HepG2 (cell line): ENCODE results near the gene AP2B1. TPM values are rescaled to one million over a fixed set of nuclear protein-coding genes. Genes with fewer than 3 reads are reported as not detected.

Experiments used
- ATAC-seq: fragments of 200-7000 bp; cut with Tn5 transposase; 3 replicates; pipeline ENCODE4 v1.9.1; 2020; ENCODE audit warnings: mild to moderate bottlenecking, moderate library complexity
- BruUV-seq: library from RNA; stranded (reverse); fragments of 400-500 nt; replicated peaks from 2 replicates; lab custom pipeline; 2021; lab: Mats Ljungman, UMichigan
- CTCF ChIA-PET: fragments of 300-600 bp; formaldehyde crosslinking; extraction: SDS; loops from one replicate; lab custom pipeline; 2021; ENCODE audit warnings: low total read pairs, inconsistent platforms, low intra/inter-chr PET ratio; lab: Yijun Ruan, JAX
- POLR2A ChIA-PET: fragments of 350-600 bp; sonication (Branson Sonifier 250); formaldehyde crosslinking; loops from one replicate; lab custom pipeline; 2020; ENCODE audit warnings: antibody characterized with exemption, inconsistent platforms; lab: Yijun Ruan, JAX
- DNase-seq: peaks from one replicate; pipeline ENCODE4 v3.0.0-alpha.2; 2015; ENCODE audit warnings: low spot score
- FAIRE-seq: peaks from 3 replicates; lab custom pipeline; 2011; peaks lifted over from hg19 to GRCh38; lab: Jason Lieb, UNC
- H2AFZ ChIP-seq: one replicate; pipeline ENCODE4 v1.6.1; 2011; ENCODE audit warnings: low read length, inconsistent platforms
- H3K27ac ChIP-seq: fragments of 300-600 bp; 3 replicates; pipeline ENCODE4 v1.8.0; 2011; ENCODE audit warnings: mixed run types, mild to moderate bottlenecking, mixed read lengths, low read length, inconsistent platforms; ENCODE audit not compliant: insufficient read depth; ENCODE audit errors: extremely low read length
- H3K27me3 ChIP-seq, 2 experiments: fragments of 200-600 bp in 1 of 2; 2 replicates in 1 of 2; 3 replicates in 1 of 2; pipeline versions ENCODE4 v1.6.0 to v1.8.0; 2011; ENCODE audit warnings: low read length in 2 of 2, mild to moderate bottlenecking in 2 of 2, moderate library complexity in 2 of 2, inconsistent platforms in 1 of 2; ENCODE audit not compliant: insufficient read depth in 2 of 2, control insufficient read depth in 1 of 2
- H3K36me3 ChIP-seq, 2 experiments: fragments of 200-600 bp in 1 of 2; replicated peaks in 1 of 2; 2 replicates in 1 of 2; 3 replicates in 1 of 2; pipeline versions ENCODE4 v1.5.1 to v1.8.0; 2011; ENCODE audit warnings: low read length in 2 of 2, inconsistent platforms in 1 of 2; ENCODE audit not compliant: insufficient read depth in 2 of 2, control insufficient read depth in 1 of 2
- H3K4me1 ChIP-seq: 2 replicates; pipeline ENCODE4 v1.5.1; 2012; ENCODE audit warnings: low read length, inconsistent platforms; ENCODE audit not compliant: insufficient read depth
- H3K4me2 ChIP-seq: 2 replicates; pipeline ENCODE4 v1.6.0; 2011; ENCODE audit warnings: low read depth, low read length, inconsistent platforms
- H3K4me3 ChIP-seq, 3 experiments: fragments of 200-600 bp in 1 of 3; sonication (generic), shearing (Covaris generic) in 1 of 3; replicated peaks in 1 of 3; 2 replicates each; pipeline ENCODE4 v1.5.1; 2011 to 2016; ENCODE audit warnings: low read length in 3 of 3, inconsistent platforms in 2 of 3, low read depth in 2 of 3, mild to moderate bottlenecking in 2 of 3, control low read depth in 1 of 3, mixed read lengths in 1 of 3; ENCODE audit not compliant: insufficient read depth in 1 of 3
- H3K79me2 ChIP-seq: one replicate; pipeline ENCODE4 v1.6.1; 2011; ENCODE audit warnings: low read length, inconsistent platforms; ENCODE audit not compliant: insufficient read depth
- H3K9ac ChIP-seq: 2 replicates; pipeline ENCODE4 v1.6.0; 2011; ENCODE audit warnings: mild to moderate bottlenecking, low read depth, low read length, inconsistent platforms; ENCODE audit not compliant: insufficient read depth
- H3K9me3 ChIP-seq: 2 replicates; pipeline ENCODE4 v1.5.1; 2012; ENCODE audit warnings: mild to moderate bottlenecking, low read length
- H4K20me1 ChIP-seq: 2 replicates; pipeline ENCODE4 v1.6.0; 2011; ENCODE audit warnings: inconsistent platforms, mild to moderate bottlenecking, low read length, moderate library complexity; ENCODE audit not compliant: insufficient read depth
- HOXA7 ChIP-seq: sonication (generic); formaldehyde crosslinking; IDR thresholded peaks from 2 replicates; pipeline ENCODE4 v1.8.1; 2022; ENCODE audit warnings: mild to moderate bottlenecking, missing genetic modification reagents, moderate library complexity
- IRF9 ChIP-seq: sonication (generic); formaldehyde crosslinking; IDR thresholded peaks from 2 replicates; pipeline ENCODE4 v1.8.0; 2022; ENCODE audit warnings: missing genetic modification reagents, mild to moderate bottlenecking, borderline replicate concordance
- KDM4B ChIP-seq: sonication (generic); formaldehyde crosslinking; IDR thresholded peaks from 2 replicates; pipeline ENCODE4 v1.4.0; 2020; ENCODE audit warnings: missing genetic modification reagents
- MLLT10 ChIP-seq: sonication (generic); formaldehyde crosslinking; IDR thresholded peaks from 2 replicates; pipeline ENCODE4 v1.4.0; 2020; ENCODE audit warnings: missing genetic modification reagents
- NFYB ChIP-seq: sonication (generic); formaldehyde crosslinking; IDR thresholded peaks from 2 replicates; pipeline ENCODE4 v1.4.0; 2020; ENCODE audit warnings: missing genetic modification reagents
- SNRNP70 ChIP-seq: fragments of 200-400 bp; formaldehyde crosslinking; IDR thresholded peaks from 2 replicates; pipeline ENCODE4 v1.6.1; 2017; ENCODE audit warnings: mild to moderate bottlenecking, low read depth, low read length, moderate library complexity
- SOX13 ChIP-seq, 3 experiments: fragments of 450-650 bp in 1 of 3; sonication (generic) in 1 of 3; formaldehyde crosslinking in 1 of 3; IDR thresholded peaks in 2 of 3; conservative IDR thresholded peaks in 1 of 3; 2 replicates each; pipeline versions ENCODE4 v1.5.0 to v1.6.1; 2016 to 2020; ENCODE audit warnings: antibody characterized with exemption in 1 of 3, mild to moderate bottlenecking in 1 of 3, missing compliant biosample characterization in 1 of 3, missing genetic modification reagents in 1 of 3, moderate library complexity in 1 of 3
- SP4 ChIP-seq: sonication (generic); formaldehyde crosslinking; IDR thresholded peaks from 2 replicates; pipeline ENCODE4 v1.8.1; 2023; ENCODE audit warnings: mild to moderate bottlenecking, missing genetic modification reagents
- THYN1 ChIP-seq: sonication (generic); formaldehyde crosslinking; IDR thresholded peaks from 2 replicates; pipeline ENCODE4 v1.8.1; 2023; ENCODE audit warnings: low read depth, mild to moderate bottlenecking, moderate library complexity, missing genetic modification reagents, borderline replicate concordance
- ZEB1 ChIP-seq: IDR thresholded peaks from 2 replicates; pipeline ENCODE4 v1.6.1; 2012; ENCODE audit warnings: mild to moderate bottlenecking, low read depth, inconsistent platforms; ENCODE audit not compliant: insufficient replicate concordance
- ZFP82 ChIP-seq: sonication (generic); formaldehyde crosslinking; IDR thresholded peaks from 2 replicates; pipeline ENCODE4 v1.5.1; 2020; ENCODE audit warnings: mild to moderate bottlenecking, missing genetic modification reagents, borderline replicate concordance
- ZFY ChIP-seq: sonication (generic); formaldehyde crosslinking; IDR thresholded peaks from 2 replicates; pipeline ENCODE4 v1.4.0; 2020; ENCODE audit warnings: missing genetic modification reagents
- ZNF326 ChIP-seq: sonication (generic); formaldehyde crosslinking; IDR thresholded peaks from 2 replicates; pipeline ENCODE4 v1.4.0; 2020; ENCODE audit warnings: missing genetic modification reagents, borderline replicate concordance
- ZNF496 ChIP-seq: sonication (generic); formaldehyde crosslinking; IDR thresholded peaks from 2 replicates; pipeline ENCODE4 v1.8.1; 2023; ENCODE audit warnings: mild to moderate bottlenecking, moderate library complexity, missing genetic modification reagents; ENCODE audit not compliant: insufficient replicate concordance
- ZNF552 ChIP-seq: sonication (generic); formaldehyde crosslinking; IDR thresholded peaks from 2 replicates; pipeline ENCODE4 v1.9.0; 2022; ENCODE audit warnings: missing genetic modification reagents, mild to moderate bottlenecking, borderline replicate concordance
- ZNF75D ChIP-seq: sonication (generic); formaldehyde crosslinking; IDR thresholded peaks from 2 replicates; pipeline ENCODE4 v1.8.1; 2023; ENCODE audit warnings: missing genetic modification reagents, mild to moderate bottlenecking, borderline replicate concordance
- WGBS: methylation state at CpG from one replicate; pipeline ENCODE4 v1.1.6; 2017; ENCODE audit warnings: low lambda C conversion rate; 5-methylcytosine and 5-hydroxymethylcytosine counted together
- in situ Hi-C: cut with HindIII; loops from 2 replicates; pipeline ENCODE4 v1.10.0; 2017; ENCODE audit warnings: low pct_unique_long_range_greater_than_20kb; ENCODE audit not compliant: extremely low pct_ligation_motif_present
- intact Hi-C: fragments of 100-400 bp; cut with micrococcal nuclease; formaldehyde crosslinking; loops from one replicate; pipeline ENCODE4 v1.10.0; 2022; ENCODE audit not compliant: unreplicated experiment
- polyA plus RNA-seq, 8 experiments: library from polyadenylated mRNA; depleted of rRNA in 3 of 8; stranded (reverse) in 7 of 8; unstranded in 1 of 8; fragments of >200 nt; fragmentation: Illumina TruSeq in 4 of 8; extraction: Trizol in 4 of 8; gene quantifications; 2 replicates each; pipeline versions ENCODE4 v1.2.1 to v1.2.3, GENCODE V29; 2011 to 2016; ENCODE audit warnings: low read depth in 4 of 8, missing spikeins in 1 of 8, mixed read lengths in 1 of 8; ENCODE audit not compliant: insufficient read depth in 1 of 8
- total RNA-seq, 5 experiments: library from RNA; depleted of rRNA; stranded (reverse); fragments of >200 nt; fragmentation: Illumina TruSeq; extraction: Trizol; gene quantifications; 2 replicates each; pipeline ENCODE4 v1.2.3, GENCODE V29; 2016; ENCODE audit warnings: low read depth in 1 of 5

AP2B1 gene
- total and polyA plus RNA-seq, 2 of the 13 experiments (the other 11 are each of a cell fraction or from before 2014, with no cell fraction given): 23.8 to 71.3 TPM

- TF ChIP-seq ZEB1 (no peak), ZNF326 (no peak), ZNF552 (CRISPR knock-in tag) (no peak), KDM4B (CRISPR knock-in tag) (no peak), ZNF75D (CRISPR knock-in tag) (no peak), NFYB (CRISPR knock-in tag) (no peak), MLLT10 (CRISPR knock-in tag) (no peak), ZFP82 (no peak), SP4 (CRISPR knock-in tag) (no peak), ZNF496 (CRISPR knock-in tag) (no peak), ZFY (no peak), SOX13 (IDR thresholded peaks at IDR 0.05) (no peak), SOX13 (CRISPR knock-in tag; conservative IDR thresholded peaks at IDR 0.05 in 1 of 2, IDR thresholded peaks at IDR 0.05 in 1 of 2) (no peak), HOXA7 (CRISPR knock-in tag) (no peak), IRF9 (CRISPR knock-in tag) (no peak), SNRNP70 (no peak), THYN1 (CRISPR knock-in tag) (no peak)
- ATAC-seq: no peak
These were observed 43.5 kb downstream of the AP2B1 start for GRCh38 chr17:35630530-35631148.

More at GRCh38 chr17:35630530-35631148, 43.5 kb downstream of the AP2B1 start:
- Histone ChIP-seq H3K27me3 (no peaks in the 10 kb centered on the region), H4K20me1 (no peaks in the 10 kb centered on the region), H3K36me3 (peaks cover 3 to 46% of the 10 kb centered on the region in 2 experiments; a peak in 3 of 5 replicates), H3K27ac (no peak overlapping the region), H3K4me1 (peaks cover 6% of the 10 kb centered on the region), H3K4me2 (no peak overlapping the region), H3K9me3 (no peaks in the 10 kb centered on the region), H3K9ac (no peak overlapping the region), H3K4me3 (no peak overlapping the region), H2AFZ (no peak overlapping the region), H3K79me2 (no peaks in the 10 kb centered on the region)
- ChIA-PET POLR2A (no interaction called here), CTCF (no interaction called here)
- intact Hi-C loops (no loop called here), in situ Hi-C loops (no loop called here)
- FAIRE-seq: no peak
- no peak for DNase-seq
- BruUV-seq: no TSS peak
- WGBS: 93% methylated on average over 1 of the region's 1 CpG
